Measurements from ENCODE around the gene TDRD10.

DNA sequence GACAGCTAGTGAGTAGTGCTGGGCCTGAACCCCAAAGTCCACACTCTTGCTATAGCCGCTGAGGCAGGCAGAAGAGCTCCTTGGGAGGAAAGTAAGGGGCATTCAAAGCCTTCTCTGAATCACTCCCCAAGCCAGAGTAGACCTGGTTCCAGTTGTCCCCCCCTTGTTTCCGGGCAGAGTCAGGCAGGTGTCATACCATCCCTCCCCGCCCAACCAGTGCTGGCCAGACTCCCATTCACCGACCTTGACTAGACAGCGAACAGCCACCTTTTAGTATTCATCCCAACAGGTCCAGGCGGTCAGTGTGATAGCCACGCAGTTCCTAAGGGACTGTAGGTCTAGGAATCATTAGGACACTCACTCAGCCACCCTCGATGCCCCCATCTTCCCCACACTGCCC, 77.4 kb downstream of the TDRD10 start:
- TF ChIP-seq, protein P1, sequence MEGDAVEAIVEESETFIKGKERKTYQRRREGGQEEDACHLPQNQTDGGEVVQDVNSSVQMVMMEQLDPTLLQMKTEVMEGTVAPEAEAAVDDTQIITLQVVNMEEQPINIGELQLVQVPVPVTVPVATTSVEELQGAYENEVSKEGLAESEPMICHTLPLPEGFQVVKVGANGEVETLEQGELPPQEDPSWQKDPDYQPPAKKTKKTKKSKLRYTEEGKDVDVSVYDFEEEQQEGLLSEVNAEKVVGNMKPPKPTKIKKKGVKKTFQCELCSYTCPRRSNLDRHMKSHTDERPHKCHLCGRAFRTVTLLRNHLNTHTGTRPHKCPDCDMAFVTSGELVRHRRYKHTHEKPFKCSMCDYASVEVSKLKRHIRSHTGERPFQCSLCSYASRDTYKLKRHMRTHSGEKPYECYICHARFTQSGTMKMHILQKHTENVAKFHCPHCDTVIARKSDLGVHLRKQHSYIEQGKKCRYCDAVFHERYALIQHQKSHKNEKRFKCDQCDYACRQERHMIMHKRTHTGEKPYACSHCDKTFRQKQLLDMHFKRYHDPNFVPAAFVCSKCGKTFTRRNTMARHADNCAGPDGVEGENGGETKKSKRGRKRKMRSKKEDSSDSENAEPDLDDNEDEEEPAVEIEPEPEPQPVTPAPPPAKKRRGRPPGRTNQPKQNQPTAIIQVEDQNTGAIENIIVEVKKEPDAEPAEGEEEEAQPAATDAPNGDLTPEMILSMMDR (conservative IDR thresholded peaks at IDR 0.05; ENCODE audit: low read depth, low read length) = no peak
- no peak for TF ChIP-seq EZH2 (IDR thresholded peaks at IDR 0.05; ENCODE audit: borderline replicate concordance, low read depth, low read length, poor library complexity, severe bottlenecking)

Measured in A673 (cell line).